Vagina (tissue), 2 donors: ENCODE results near the gene C5orf52.

Experiments used
- POLR2A ChIP-seq, 2 donors: fragments of 450-650 bp; IDR thresholded peaks; one replicate each; pipeline ENCODE4 v1.6.1; 2017; ENCODE audit warnings: antibody characterized with exemption in 2 of 2, mild to moderate bottlenecking in 2 of 2, moderate library complexity in 2 of 2
- POLR2AphosphoS5 ChIP-seq, 2 donors: sonication (generic); formaldehyde crosslinking; IDR thresholded peaks; one replicate each; pipeline ENCODE4 v1.9.0; 2017; ENCODE audit warnings: antibody characterized with exemption in 2 of 2, mild to moderate bottlenecking in 2 of 2, low read depth in 1 of 2; ENCODE audit not compliant: insufficient read depth in 1 of 2
- TF ChIP-seq, protein P1 (sequence below), 3 experiments: fragments of 450-650 bp in 2 of 3; fragments of 200-600 bp in 1 of 3; sonication (generic) in 1 of 3; IDR thresholded peaks; one replicate each; pipeline ENCODE4 v1.5.1; 2017 to 2019; ENCODE audit warnings: antibody characterized with exemption in 3 of 3, mild to moderate bottlenecking in 2 of 3, moderate library complexity in 2 of 3

- TF ChIP-seq, protein P1, sequence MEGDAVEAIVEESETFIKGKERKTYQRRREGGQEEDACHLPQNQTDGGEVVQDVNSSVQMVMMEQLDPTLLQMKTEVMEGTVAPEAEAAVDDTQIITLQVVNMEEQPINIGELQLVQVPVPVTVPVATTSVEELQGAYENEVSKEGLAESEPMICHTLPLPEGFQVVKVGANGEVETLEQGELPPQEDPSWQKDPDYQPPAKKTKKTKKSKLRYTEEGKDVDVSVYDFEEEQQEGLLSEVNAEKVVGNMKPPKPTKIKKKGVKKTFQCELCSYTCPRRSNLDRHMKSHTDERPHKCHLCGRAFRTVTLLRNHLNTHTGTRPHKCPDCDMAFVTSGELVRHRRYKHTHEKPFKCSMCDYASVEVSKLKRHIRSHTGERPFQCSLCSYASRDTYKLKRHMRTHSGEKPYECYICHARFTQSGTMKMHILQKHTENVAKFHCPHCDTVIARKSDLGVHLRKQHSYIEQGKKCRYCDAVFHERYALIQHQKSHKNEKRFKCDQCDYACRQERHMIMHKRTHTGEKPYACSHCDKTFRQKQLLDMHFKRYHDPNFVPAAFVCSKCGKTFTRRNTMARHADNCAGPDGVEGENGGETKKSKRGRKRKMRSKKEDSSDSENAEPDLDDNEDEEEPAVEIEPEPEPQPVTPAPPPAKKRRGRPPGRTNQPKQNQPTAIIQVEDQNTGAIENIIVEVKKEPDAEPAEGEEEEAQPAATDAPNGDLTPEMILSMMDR (IDR thresholded peaks at IDR 0.05): no peak
- TF ChIP-seq POLR2AphosphoS5 (IDR thresholded peaks at IDR 0.05; ENCODE audit: insufficient read depth in 1 of 2, low read depth in 1 of 2) (no peak), POLR2A (IDR thresholded peaks at IDR 0.05) (no peak)
These were observed 8.5 kb downstream of the C5orf52 start for GRCh38 chr5:157679801-157680200.
